ENCODE results near the gene AAMP. TPM values are rescaled to one million over a fixed set of nuclear protein-coding genes. Genes with fewer than 3 reads are reported as not detected.

AAMP gene
- total RNA-seq, 4 donors from 2014 or later, result 97.8 to 163 (median 131) TPM

DNA sequence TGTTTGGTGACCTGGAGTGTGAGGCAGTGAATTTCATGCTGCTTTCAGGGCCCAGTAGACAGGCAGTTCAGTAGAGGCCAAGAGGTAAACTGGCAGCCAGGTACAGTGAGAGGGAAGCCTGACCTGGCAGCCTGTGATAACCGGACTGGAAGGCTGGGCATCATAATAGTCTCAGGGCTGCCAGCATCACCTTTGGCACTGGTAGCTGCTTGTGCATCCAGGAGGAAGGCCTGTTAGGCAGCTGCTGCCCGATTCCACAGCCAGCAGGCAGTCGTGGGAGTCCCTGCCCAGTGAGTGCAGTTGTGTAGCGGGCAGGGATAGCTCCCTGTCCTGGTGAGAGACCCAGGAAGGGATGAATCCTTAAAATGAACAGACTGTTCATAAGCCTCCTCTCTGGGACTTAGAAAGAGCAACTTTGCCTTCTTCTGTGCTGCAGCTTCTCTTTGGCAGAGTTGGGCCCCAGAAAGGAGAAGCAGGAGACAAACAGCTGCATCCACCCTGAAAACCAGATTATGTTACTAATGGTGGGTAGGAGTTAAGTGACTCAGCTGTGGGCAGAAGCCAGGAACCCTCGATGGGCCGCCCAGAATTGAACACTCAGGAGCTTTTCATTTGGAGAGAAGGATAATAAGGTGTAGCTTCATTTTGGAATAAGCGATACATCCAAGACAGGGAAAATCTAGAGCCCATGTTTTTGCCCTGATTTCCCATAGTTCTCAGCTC is 17.3 kb downstream of the AAMP start:
- 83 to 100% methylated on average over 1 to 3 of the region's 7 CpGs for WGBS, 2 donors (ENCODE audit: low coverage in 1 of 2)
- H3K27ac ChIP-seq, result peak overlapping the region in 1 of 4 donors; percentile 14
- peaks cover 4 to 95% of the 10 kb centered on the region in 2 donors for H3K36me3 ChIP-seq
- peaks cover 0 to 15% (median 0%) of the 10 kb centered on the region in 3 donors for H3K4me1 ChIP-seq
- TF ChIP-seq EP300 (IDR thresholded peaks at IDR 0.05), result no peak
- TF ChIP-seq, protein P1, sequence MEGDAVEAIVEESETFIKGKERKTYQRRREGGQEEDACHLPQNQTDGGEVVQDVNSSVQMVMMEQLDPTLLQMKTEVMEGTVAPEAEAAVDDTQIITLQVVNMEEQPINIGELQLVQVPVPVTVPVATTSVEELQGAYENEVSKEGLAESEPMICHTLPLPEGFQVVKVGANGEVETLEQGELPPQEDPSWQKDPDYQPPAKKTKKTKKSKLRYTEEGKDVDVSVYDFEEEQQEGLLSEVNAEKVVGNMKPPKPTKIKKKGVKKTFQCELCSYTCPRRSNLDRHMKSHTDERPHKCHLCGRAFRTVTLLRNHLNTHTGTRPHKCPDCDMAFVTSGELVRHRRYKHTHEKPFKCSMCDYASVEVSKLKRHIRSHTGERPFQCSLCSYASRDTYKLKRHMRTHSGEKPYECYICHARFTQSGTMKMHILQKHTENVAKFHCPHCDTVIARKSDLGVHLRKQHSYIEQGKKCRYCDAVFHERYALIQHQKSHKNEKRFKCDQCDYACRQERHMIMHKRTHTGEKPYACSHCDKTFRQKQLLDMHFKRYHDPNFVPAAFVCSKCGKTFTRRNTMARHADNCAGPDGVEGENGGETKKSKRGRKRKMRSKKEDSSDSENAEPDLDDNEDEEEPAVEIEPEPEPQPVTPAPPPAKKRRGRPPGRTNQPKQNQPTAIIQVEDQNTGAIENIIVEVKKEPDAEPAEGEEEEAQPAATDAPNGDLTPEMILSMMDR (IDR thresholded peaks at IDR 0.05), result no peak
- no peak for TF ChIP-seq POLR2A (IDR thresholded peaks at IDR 0.05)
- no peak for TF ChIP-seq POLR2AphosphoS5 (IDR thresholded peaks at IDR 0.05)
- no peaks in the 10 kb centered on the region for H3K9me3 ChIP-seq
- H3K27me3 ChIP-seq, result no peaks in the 10 kb centered on the region
- H3K4me3 ChIP-seq, result no peak overlapping the region
- ATAC-seq, result peak; percentile 44

DNA sequence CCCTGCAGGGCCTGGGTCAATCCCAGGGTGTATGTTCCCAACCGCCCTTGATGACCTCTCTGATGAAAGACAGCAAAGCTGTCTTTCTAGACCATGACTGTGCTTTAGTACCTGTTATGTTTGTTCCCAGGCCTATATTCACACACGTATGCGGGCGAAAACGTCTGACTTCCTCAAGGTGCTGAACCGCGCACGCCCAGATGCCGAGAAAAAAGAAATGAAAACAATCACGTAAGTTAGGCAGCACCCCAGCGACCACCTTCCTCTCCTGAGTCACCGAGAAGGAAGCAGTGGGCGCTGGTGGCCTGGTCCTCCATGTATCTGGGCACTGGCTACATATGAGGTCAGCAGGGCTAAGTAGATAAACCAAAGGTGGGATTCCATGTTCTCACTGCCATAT is 20.2 kb downstream of the AAMP start:
- ATAC-seq, result no peak
- H3K27me3 ChIP-seq, result no peaks in the 10 kb centered on the region
- WGBS, 2 donors (ENCODE audit: low coverage in 1 of 2), result 84 to 93% methylated on average over 10 to 11 of the region's 13 CpGs
- H3K9me3 ChIP-seq, result no peaks in the 10 kb centered on the region
- no peak for TF ChIP-seq POLR2A (IDR thresholded peaks at IDR 0.05)
- TF ChIP-seq, protein P1 (IDR thresholded peaks at IDR 0.05), result no peak
- TF ChIP-seq EP300 (IDR thresholded peaks at IDR 0.05), result no peak
- no peak for TF ChIP-seq POLR2AphosphoS5 (IDR thresholded peaks at IDR 0.05)
- H3K4me1 ChIP-seq, result peaks cover 0 to 15% (median 0%) of the 10 kb centered on the region in 3 donors
- no peak overlapping the region for H3K4me3 ChIP-seq
- H3K36me3 ChIP-seq, result peaks cover 4 to 100% of the 10 kb centered on the region in 2 donors
- H3K27ac ChIP-seq, result no peak overlapping the region

DNA sequence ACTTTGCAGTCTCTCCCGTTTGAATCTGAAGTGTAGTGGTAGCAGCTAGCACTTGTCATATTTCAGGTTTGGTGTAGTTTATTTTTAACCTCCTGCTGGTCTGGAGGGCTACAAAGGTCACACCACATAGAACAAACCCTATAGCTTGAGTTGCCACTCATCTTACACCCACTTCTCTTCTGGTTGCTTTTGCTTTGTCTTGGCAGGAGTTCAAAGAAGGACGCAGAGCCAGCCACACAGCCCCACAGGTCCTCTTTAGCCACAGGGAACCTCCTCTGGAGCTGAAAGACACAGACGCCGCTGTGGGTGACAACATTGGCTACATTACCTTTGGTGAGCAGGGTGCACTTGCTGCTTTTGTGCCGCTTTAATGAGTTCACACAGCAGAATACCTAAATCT is 24.7 kb downstream of the AAMP start:
- Histone ChIP-seq H3K36me3 (peaks cover 4 to 99% of the 10 kb centered on the region in 2 donors), H3K4me3 (no peak overlapping the region), H3K4me1 (peaks cover 0 to 14% (median 0%) of the 10 kb centered on the region in 3 donors), H3K27me3 (no peaks in the 10 kb centered on the region), H3K9me3 (no peaks in the 10 kb centered on the region), H3K27ac (no peak overlapping the region)
- no peak for TF ChIP-seq POLR2A (IDR thresholded peaks at IDR 0.05)
- no peak for TF ChIP-seq POLR2AphosphoS5 (IDR thresholded peaks at IDR 0.05)
- TF ChIP-seq, protein P1 (IDR thresholded peaks at IDR 0.05), result no peak
- no peak for TF ChIP-seq EP300 (IDR thresholded peaks at IDR 0.05)
- no peak for ATAC-seq
- 73 to 83% methylated on average over 2 of the region's 5 CpGs for WGBS, 2 donors (ENCODE audit: low coverage in 1 of 2)

DNA sequence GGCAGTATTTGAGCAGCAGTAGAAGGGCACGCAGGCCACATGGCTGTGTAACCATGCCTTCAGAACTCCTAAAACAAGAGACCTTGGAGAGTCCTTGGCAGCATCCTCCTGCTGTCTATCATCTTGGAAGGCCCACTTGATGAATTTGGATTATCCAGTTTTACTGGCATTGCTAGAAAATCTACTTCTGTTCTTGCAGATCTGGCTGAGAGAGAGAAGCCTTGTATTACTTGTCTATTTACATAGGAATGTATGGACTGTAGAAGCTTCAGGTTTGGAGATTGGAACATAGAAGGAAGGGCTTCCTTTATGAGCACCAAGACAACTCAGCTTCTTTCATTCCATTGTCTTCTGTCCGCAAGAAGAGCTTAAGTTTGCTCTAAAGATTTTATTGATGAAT is 25.3 kb downstream of the AAMP start:
- no peak for ATAC-seq
- H3K4me3 ChIP-seq, result no peak overlapping the region
- H3K27me3 ChIP-seq, result no peaks in the 10 kb centered on the region
- peaks cover 0 to 14% (median 0%) of the 10 kb centered on the region in 3 donors for H3K4me1 ChIP-seq
- peaks cover 7 to 99% of the 10 kb centered on the region in 2 donors for H3K36me3 ChIP-seq
- TF ChIP-seq POLR2AphosphoS5 (IDR thresholded peaks at IDR 0.05) (no peak), EP300 (IDR thresholded peaks at IDR 0.05) (no peak), POLR2A (IDR thresholded peaks at IDR 0.05) (no peak)
- TF ChIP-seq, protein P1 (IDR thresholded peaks at IDR 0.05), result no peak
- no peaks in the 10 kb centered on the region for H3K9me3 ChIP-seq
- 62 to 94% methylated on average over 2 of the region's 2 CpGs for whole genome bisulfite sequencing, 2 donors (ENCODE audit: low coverage in 1 of 2)
- no peak overlapping the region for H3K27ac ChIP-seq

DNA sequence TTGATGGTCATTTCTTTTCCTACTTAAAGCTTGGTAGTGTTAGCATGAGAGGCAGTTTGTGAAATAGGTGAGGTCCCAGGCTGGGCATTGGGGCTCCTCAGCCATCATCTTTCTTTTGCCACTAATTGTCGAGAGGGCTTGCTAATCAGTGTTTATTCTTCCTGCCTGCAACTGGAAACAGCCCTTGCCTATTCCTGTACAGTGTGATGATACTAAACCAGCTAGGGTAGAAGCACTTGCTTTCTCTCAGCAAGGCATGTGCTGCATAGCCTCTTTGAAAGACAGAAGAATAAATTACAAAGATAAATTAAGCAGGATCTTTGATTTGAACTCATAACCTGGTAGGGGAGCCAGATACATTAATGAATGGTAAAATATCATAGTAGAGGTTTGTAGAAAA is 25.7 kb downstream of the AAMP start:
- Histone ChIP-seq H3K36me3 (peaks cover 3 to 99% of the 10 kb centered on the region in 2 donors), H3K4me1 (peaks cover 0 to 14% (median 0%) of the 10 kb centered on the region in 3 donors), H3K27me3 (no peaks in the 10 kb centered on the region), H3K9me3 (no peaks in the 10 kb centered on the region), H3K4me3 (no peak overlapping the region), H3K27ac (no peak overlapping the region)
- no peak for ATAC-seq
- 30% methylated on average over 1 of the region's 1 CpG; no CpG with 5 or more reads in 1 of the 2 donors for WGBS, 2 donors (ENCODE audit: low coverage in 1 of 2)
- TF ChIP-seq POLR2AphosphoS5 (IDR thresholded peaks at IDR 0.05) (no peak), POLR2A (IDR thresholded peaks at IDR 0.05) (no peak), EP300 (IDR thresholded peaks at IDR 0.05) (no peak)
- TF ChIP-seq, protein P1 (IDR thresholded peaks at IDR 0.05), result no peak

All from gastroesophageal sphincter (tissue), 4 donors.